SH-SY5Y (cell line): ENCODE data around the gene PFDN1.

ENCODE experiments used
- GATA2 ChIP-seq: IDR thresholded peaks from 2 replicates; pipeline ENCODE4 v1.6.1; 2011; ENCODE audit warnings: mild to moderate bottlenecking, low read depth, low read length
- GATA3 ChIP-seq: IDR thresholded peaks from 2 replicates; pipeline ENCODE4 v1.6.1; 2011; ENCODE audit warnings: low read depth, mild to moderate bottlenecking, low read length, moderate library complexity

DNA sequence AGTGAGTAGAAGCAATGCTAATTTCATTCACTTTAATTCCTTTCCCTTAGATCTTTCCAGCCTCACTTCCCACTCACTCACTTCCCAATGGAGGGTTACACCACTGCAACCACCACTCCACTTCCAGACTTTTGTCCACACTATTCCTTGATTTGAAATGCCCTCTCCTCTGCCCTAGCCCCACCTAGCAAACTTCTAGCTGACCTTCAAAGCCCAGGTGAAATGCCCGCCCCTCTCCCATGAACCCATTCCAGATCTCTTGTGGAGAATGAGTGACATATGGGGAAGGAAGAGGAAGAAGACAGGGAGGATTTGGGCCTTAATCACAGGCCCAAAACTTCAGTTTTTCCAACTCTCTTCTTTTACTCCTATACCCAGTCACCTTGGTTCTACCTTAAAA lies 37.1 kb downstream of the PFDN1 start:
- TF ChIP-seq GATA2: no peak
- no peak for TF ChIP-seq GATA3
